ENCODE results near the gene TMEM19. TPM values are rescaled to one million over a fixed set of nuclear protein-coding genes. Genes with fewer than 3 reads are reported as not detected.

Gene TMEM19
- total RNA-seq, 1 experiment from 2014 or later: 17.3 TPM

DNA sequence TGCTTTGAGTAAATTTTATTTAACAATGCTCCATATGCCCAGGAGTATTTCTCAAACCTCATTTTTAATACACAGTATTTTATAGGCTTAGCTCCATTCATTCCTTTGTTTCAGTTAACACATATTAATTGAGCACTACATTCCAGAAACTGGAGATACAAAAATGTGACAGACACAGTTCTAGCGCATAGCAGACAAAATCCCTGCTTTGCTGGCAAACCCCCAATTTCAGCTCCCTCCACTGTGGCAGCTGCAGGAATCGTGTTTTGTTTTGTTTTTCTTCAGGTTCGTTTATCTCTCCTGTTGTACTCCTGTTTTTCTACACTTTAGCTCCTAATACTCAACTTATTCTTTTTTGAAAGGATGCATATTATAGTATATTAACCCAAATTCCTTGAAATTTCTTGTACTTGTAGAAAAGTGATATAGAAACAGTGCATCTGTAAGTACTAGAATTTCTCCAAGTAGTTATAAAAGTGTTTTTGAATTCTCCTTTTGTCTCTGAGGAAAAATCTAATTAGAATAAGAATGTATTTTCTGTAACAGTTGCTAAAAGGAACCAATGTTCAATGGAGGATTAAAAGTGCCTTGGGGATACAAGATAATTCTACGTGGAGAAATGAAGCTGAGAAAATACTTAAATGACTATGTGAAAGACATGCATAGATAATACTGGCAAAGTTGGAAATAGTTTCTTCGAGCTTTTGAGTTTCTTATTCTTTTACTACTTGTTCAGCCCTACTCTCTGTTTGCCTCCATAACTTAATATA, 62.4 kb downstream of the TMEM19 start:
- Histone ChIP-seq H2BK120ac (ENCODE audit: low read depth, low read length, poor library complexity, severe bottlenecking) (no peak overlapping the region), H2BK15ac (ENCODE audit: low read depth, low read length) (no peak overlapping the region), H3K27me3 (ENCODE audit: insufficient read depth, low read length) (no peaks in the 10 kb centered on the region), H3K27ac (ENCODE audit: insufficient read length, low read depth, low read length) (no peak overlapping the region), H3K4me1 (ENCODE audit: insufficient read depth, low read length) (no peaks in the 10 kb centered on the region; the same call in 1 of the 2 replicates), H3K9me3 (ENCODE audit: control insufficient read depth, low read depth, low read length) (no peaks in the 10 kb centered on the region), H3K23ac (ENCODE audit: insufficient read length, low read depth, low read length) (no peak overlapping the region), H2BK5ac (ENCODE audit: insufficient read length, low read length) (no peak overlapping the region), H3K9ac (ENCODE audit: extremely low read depth, insufficient read length, low read length) (no peak overlapping the region), H3K23me2 (ENCODE audit: insufficient read length, low read depth, low read length, poor library complexity, severe bottlenecking) (no peaks in the 10 kb centered on the region), H2BK12ac (ENCODE audit: insufficient read length, low read depth, low read length) (no peak overlapping the region), H3K79me1 (ENCODE audit: insufficient read depth, low read depth, low read length, poor library complexity, severe bottlenecking) (no peaks in the 10 kb centered on the region), H3K4me2 (ENCODE audit: insufficient read depth, insufficient read length, low read length) (no peak overlapping the region), H3K18ac (ENCODE audit: insufficient read length, low read depth, low read length) (no peak overlapping the region), H2AFZ (ENCODE audit: low read length) (no peak overlapping the region), H4K5ac (ENCODE audit: insufficient read length, low read depth, low read length) (no peak overlapping the region), H4K8ac (replicated peaks; ENCODE audit: insufficient read length, low read depth, low read length) (no peak overlapping the region), H2AK5ac (ENCODE audit: insufficient read length, low read length) (no peak overlapping the region), H2BK20ac (ENCODE audit: low read depth, low read length, poor library complexity, severe bottlenecking) (no peak overlapping the region), H3K4ac (ENCODE audit: low read depth, low read length) (no peak overlapping the region), H3K14ac (ENCODE audit: insufficient read depth, low read length) (no peak overlapping the region), H4K91ac (ENCODE audit: insufficient read length, low read depth, low read length) (no peak overlapping the region), H3K56ac (ENCODE audit: insufficient read length, low read depth, low read length) (no peak overlapping the region), H3K79me2 (ENCODE audit: insufficient read depth, low read length) (no peaks in the 10 kb centered on the region), H4K20me1 (ENCODE audit: control insufficient read depth, insufficient read depth, insufficient read length) (no peaks in the 10 kb centered on the region), H3T11ph (ENCODE audit: low read length) (no peak overlapping the region)
- no peak overlapping the region; a peak in 1 of 7 replicates for H3K27ac Mint-ChIP-seq
- H3K36me3 Mint-ChIP-seq (ENCODE audit: insufficient read depth in 1 of 3, low read depth in 3 of 3): no peaks in the 10 kb centered on the region
- H3K9me3 Mint-ChIP-seq: no peaks in the 10 kb centered on the region
- H3K4me3 Mint-ChIP-seq: no peak overlapping the region
- WGBS (ENCODE audit: extremely low coverage, insufficient read length, low lambda C conversion rate): no CpG with 5 or more reads among the region's 5 CpGs
- DNase-seq: no peak
- TF ChIP-seq, protein P1, sequence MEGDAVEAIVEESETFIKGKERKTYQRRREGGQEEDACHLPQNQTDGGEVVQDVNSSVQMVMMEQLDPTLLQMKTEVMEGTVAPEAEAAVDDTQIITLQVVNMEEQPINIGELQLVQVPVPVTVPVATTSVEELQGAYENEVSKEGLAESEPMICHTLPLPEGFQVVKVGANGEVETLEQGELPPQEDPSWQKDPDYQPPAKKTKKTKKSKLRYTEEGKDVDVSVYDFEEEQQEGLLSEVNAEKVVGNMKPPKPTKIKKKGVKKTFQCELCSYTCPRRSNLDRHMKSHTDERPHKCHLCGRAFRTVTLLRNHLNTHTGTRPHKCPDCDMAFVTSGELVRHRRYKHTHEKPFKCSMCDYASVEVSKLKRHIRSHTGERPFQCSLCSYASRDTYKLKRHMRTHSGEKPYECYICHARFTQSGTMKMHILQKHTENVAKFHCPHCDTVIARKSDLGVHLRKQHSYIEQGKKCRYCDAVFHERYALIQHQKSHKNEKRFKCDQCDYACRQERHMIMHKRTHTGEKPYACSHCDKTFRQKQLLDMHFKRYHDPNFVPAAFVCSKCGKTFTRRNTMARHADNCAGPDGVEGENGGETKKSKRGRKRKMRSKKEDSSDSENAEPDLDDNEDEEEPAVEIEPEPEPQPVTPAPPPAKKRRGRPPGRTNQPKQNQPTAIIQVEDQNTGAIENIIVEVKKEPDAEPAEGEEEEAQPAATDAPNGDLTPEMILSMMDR (conservative IDR thresholded peaks at IDR 0.05): no peak
- peaks cover 23 to 31% of the 10 kb centered on the region in 2 experiments for H3K4me1 Mint-ChIP-seq
- no peaks in the 10 kb centered on the region for H3K27me3 Mint-ChIP-seq (ENCODE audit: low read depth)
